ENCODE measurements around the gene GINS1.

DNA sequence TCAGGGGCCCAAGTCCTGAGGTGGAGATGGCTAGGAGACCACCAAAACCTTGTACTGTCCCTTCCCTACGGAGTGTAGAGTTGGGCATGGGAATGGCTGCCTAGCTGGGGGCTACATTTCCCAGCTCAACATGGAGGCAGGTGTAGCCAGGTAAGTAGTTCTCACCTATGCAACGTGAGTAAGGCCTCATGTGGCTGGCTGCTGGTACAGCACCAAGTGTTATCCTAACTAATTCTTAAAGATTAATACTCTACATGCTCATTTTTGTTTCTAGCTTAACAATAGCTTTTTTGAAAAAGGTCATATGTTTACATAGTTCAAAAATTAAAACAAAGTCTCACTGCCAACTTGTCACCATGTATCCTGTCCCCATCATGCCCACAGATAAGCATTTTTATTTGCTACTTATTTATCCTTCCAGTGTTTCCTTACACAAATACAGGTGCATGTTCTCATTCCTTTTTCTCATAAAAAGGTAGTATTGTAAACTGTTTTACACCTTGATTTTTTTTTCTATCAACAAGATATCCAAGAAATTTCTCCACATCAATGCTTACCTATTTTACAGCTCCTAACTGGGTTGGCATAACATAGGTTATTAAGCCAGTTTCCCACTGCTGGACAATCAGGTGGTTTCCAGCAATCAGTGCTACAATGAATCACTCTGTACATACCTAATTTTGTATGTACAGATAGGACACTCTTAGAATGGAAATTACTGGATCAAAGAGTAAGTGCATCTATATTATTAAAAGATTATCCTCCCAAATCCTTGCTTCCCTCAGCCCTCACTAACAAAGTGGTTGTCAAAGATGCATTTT, 42.4 kb upstream of the GINS1 start:
- TF ChIP-seq, protein P1, sequence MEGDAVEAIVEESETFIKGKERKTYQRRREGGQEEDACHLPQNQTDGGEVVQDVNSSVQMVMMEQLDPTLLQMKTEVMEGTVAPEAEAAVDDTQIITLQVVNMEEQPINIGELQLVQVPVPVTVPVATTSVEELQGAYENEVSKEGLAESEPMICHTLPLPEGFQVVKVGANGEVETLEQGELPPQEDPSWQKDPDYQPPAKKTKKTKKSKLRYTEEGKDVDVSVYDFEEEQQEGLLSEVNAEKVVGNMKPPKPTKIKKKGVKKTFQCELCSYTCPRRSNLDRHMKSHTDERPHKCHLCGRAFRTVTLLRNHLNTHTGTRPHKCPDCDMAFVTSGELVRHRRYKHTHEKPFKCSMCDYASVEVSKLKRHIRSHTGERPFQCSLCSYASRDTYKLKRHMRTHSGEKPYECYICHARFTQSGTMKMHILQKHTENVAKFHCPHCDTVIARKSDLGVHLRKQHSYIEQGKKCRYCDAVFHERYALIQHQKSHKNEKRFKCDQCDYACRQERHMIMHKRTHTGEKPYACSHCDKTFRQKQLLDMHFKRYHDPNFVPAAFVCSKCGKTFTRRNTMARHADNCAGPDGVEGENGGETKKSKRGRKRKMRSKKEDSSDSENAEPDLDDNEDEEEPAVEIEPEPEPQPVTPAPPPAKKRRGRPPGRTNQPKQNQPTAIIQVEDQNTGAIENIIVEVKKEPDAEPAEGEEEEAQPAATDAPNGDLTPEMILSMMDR (IDR thresholded peaks at IDR 0.05), result no peak
- TF ChIP-seq EZH2 (IDR thresholded peaks at IDR 0.05; ENCODE audit: borderline replicate concordance, insufficient read depth, low read depth, low read length, poor library complexity, severe bottlenecking), result no peak

Measured in B cell (primary cell).